Smooth muscle cell of the brain vasculature (primary cell): Measurements from ENCODE around the gene EEPD1.
"Not testable (repeated sequence)": the region's sequence is repeated elsewhere in the genome, so short reads cannot be mapped to it uniquely, and the experiment has no call there.

ENCODE experiments used
- DNase-seq: peaks from one replicate; pipeline ENCODE4 v3.0.0-alpha.2; 2012; ENCODE audit warnings: low read depth, low spot score

Gene EEPD1

GRCh38 chr7:36152756-36153570, at the start of gene EEPD1:
TSS of gene EEPD1 (plus strand) at chr7:36153254. CDS start at chr7:36154325, 1,071 bp downstream.
- DNase-seq, result peak; percentile 97

DNA sequence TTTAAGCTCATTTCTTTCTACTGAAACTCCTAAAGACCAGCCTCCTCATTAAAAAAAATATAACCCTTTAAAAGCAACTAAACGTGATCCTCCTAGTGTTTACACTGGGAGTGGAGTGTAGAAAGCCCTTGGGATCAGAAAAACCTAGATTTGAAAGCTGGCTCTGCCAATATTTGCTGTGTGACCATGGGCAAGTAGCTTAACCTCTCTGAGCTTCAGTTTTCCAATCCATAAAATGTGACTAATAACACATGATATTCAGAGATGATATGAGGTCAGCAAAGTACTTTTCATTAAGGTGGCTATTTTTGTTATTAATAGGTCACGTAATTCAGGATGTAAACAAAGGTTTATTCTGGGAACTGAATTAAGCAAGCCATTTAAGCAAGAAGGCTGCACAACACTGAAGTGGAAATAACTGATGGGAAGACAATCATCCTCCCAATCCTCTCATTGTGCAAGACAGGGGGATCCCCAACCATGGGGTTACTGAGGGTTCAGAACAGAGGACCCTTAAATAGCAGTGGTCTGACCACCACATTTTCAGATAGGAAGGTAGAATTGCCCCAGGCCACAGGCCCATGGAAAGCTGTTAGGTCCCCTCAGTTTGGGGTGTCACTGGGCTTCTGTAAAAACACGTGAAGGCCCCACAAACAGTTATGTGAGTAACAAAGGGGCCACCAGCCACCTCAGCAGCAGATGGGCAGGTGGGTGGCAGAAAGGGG, 49.1 kb upstream of the EEPD1 start:
- no peak for DNase-seq

DNA sequence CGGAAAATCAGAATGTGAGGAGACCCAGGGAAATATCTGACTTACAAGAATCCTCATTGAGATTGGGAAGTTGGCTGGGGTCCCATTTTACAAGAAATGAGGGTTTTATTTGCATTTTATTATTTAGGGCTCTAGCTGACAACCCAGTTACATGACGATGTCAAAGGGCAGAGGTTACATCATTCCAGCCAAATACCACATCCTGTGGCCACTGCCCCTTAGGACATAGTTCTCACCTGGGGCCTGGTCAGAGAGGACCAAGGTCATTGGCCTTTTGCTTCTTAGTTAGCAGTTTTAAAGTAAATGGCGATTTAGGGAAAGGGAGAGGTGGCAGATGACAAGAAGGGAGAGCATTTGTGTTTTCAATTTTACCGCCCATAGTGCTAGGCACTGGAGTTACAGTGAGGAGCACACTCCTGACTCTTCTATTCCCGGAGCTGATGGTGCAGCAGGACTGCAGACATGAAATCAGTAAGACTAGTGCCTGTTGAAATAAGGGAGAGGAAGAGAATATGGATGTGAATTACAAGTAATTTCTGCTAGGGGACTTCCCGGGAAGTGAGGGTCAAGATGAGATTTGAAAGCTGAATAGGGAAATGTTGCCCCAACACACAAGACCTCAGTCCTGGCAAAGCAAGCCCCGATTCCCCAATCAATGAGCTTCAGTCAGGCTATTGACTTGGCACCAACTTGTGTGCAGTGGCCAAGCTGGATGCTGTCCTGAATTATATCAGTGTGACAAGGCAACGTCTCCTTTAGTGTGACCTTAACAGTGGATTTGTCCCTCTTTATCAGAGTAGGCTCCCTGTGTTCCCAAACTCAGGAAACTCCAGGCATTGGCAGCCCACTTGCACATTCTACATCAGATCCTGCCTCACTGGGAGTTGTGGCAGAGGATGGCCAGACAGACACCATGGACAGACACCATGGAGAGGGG, 45.8 kb upstream of the EEPD1 start:
- DNase-seq, result not testable (repeated sequence)

GRCh38 chr7:36107926-36108631, 45.0 kb upstream of the EEPD1 start:
- no peak for DNase-seq

- no peak for DNase-seq
Measured at GRCh38 chr7:36109013-36109627, 43.9 kb upstream of the EEPD1 start.

DNA sequence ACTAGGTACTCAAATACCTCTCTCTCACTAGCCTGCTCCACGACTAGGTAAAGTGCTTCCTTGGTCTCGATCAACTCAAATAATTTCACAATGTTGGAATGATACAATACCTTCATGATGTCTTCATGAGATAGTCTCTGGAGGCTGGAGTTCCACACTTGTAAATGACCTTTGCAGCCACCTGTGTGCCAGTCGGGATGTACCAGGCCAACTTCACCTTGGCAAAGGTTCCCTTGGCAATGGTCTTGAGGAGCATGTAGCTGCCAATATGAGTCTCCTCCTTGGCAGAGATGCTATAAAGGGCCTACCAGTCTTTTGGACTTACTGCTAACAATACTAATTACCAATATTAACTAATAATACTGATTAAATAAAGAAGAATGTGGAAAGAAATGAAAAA, 42.5 kb upstream of the EEPD1 start:
- no peak for DNase-seq

- DNase-seq, result no peak
Measured at GRCh38 chr7:36112969-36113368, 40.1 kb upstream of the EEPD1 start.

- DNase-seq, result no peak
Measured at GRCh38 chr7:36114355-36114754, 38.7 kb upstream of the EEPD1 start.

DNA sequence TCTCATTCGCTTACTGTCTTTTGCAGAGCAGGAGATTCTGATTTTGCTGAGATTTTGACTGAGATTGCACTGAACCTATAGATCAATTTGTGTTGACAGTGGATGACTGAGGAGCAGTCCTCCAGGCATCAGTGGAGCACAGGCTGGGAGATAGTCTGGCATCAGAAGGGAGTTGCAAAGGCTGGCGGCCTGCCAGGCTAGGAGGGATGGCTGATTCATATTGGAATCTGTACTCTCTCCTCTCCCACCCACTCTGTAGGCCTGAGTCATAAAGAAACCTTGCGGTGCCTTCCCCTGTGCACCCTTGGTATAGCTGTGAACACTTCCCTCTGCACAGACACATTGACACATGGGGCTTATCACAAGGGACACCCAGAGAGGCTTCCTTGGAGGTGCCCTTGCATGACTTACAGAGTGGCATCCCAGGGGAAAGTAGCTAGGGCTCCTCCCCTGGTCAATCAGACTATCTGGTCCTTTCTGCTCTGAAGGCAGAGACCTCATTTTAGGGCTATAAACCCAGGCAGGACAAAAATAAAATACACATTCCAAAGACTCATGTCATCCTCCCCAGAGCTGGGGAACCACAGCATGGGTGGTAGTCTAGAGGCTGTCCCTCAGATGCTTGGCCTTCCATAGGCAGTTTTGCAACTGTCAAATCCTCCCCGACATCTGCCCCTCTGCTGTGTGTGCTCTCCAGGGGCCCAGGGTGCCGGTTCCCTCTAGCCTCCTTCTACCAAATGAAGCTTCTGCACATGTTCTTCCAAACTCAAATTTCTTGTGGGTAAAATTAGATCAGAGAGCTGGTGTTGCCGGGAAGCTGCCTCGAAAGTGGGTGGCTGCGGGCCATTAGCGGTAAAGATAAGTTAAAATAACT, 37.4 kb upstream of the EEPD1 start:
- DNase-seq, result peak; percentile 83

DNA sequence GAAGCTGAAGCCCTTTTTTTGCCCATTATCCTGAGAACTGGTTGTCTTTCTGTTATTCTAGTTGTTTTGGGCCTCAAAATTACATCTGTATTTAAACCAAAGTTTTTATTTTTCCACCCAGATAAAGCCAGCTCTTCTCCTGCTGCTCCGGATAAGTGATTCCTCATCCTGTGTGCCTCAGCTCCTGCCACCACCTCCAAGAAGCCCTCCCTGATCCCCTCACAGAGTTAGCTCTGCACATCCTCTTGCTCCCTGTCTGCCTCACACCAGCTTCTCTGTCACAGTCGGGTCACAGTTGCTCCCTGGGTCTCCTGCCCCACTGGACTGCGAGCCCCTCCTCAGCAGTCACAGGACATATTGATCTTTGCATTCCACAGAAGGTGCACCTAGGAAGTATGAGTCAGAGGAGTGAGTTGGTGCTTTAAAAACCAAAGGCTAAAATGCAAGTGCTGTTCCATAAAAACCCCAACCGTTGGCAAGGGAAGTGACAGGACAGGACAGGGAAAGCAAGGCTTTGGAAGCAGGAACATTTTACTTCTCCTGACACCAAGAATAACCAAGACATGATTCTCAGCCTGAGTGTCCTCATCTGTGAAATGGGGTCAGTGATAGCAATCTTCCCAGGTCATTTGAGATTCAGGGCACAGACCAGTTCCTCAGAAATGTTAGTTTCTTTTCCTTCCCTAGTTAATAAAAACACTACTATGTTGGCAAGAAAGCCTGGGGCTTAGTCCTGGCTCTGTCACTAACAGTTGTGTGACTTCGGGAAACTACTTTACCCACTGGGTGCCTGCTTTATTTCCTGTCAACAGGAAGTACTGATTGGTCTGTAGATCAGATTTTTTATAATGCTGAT, 36.5 kb upstream of the EEPD1 start:
- DNase-seq, result no peak

DNA sequence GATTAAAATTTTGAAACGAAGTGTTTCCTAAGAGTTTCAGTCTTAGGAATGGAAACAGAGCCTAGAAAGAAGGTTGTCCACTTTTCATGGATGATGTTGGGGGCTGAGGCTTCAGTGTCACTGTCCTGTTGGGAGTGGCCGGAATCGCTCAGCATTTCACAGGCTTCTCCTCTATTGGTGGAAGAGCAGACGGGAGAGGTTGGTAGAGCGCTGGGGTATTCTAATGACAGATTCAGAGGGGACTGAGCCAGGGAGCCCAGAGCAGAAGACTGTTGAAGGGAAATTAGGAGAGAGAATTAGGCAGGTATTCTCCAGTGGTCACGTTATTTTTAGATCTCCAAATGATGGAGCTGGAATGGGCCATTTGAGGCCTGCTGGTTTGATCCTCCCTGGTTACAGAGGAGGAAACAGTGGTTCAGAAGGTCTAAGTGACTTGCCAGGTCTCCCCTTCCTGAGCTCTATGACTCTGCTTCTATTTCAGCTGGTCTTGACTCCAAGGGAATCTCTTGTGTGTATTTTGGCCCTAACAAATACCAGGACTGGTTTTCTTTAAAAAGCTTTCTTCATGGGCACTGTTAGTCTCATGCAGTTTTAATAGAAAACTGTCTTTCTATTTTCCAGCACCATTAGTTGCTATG, 35.7 kb upstream of the EEPD1 start:
- no peak for DNase-seq

DNA sequence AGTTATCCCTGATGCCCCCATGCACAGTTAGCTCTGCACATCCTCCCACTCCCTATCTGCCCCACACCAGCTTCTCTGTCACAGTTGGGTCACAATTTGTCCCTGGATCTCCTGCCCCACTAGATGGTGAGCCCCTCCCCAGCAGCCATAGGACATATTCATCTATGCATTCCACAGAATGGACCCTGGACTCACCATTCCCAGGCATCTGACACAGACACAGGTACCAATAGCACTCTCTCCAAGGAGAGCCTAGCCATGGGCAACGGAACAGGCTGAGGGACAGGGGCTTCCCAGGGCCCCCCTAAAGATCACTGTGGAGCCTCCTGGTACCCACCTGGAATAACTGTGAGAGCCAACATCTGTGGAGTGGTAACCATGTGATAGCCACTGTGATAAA, 34.7 kb upstream of the EEPD1 start:
- DNase-seq, result no peak

GRCh38 chr7:36119005-36119706, 33.9 kb upstream of the EEPD1 start:
- DNase-seq, result peak; percentile 79

GRCh38 chr7:36119983-36120646, 32.9 kb upstream of the EEPD1 start:
- not testable (repeated sequence) for DNase-seq

DNA sequence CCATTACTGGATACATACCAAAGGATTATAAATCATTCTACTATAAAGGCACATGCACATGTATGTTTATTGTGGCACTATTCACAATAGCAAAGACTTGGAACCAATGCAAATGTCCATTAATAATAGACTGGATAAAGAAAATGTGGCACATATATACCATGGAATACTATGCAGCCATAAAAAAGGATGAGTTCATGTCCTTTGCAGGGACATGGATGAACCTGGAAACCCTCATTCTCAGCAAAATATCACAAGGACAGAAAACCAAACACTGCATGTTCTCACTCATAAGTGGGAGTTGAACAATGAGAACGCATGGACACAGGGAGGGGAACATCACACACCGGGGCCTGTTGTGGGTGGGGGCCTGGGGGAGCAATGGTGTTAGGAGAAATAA, 27.4 kb upstream of the EEPD1 start:
- DNase-seq, result not testable (repeated sequence)

GRCh38 chr7:36127075-36127740, 25.8 kb upstream of the EEPD1 start:
- no peak for DNase-seq
